DND-41 (cell line): ENCODE results near the gene ZGPAT.

Experiments used
- ATAC-seq: fragments of 200-7000 bp; cut with Tn5 transposase; 3 replicates; pipeline ENCODE4 v1.9.1; 2021; ENCODE audit warnings: low read depth; ENCODE audit not compliant: insufficient read depth
- DNase-seq: peaks from one replicate; pipeline ENCODE4 v3.0.0-alpha.2; 2020
- H2AFZ ChIP-seq: 2 replicates; pipeline ENCODE4 v1.6.0; 2012; ENCODE audit warnings: low read depth, low read length
- H3K27ac ChIP-seq: 2 replicates; pipeline ENCODE4 v1.5.1; 2012; ENCODE audit warnings: low read length, inconsistent platforms
- H3K27me3 ChIP-seq: fragments of 200-600 bp; sonication (generic); 2 replicates; pipeline ENCODE4 v1.6.0; 2012; ENCODE audit warnings: low read length, mild to moderate bottlenecking, inconsistent platforms; ENCODE audit not compliant: insufficient read depth, poor library complexity
- H3K36me3 ChIP-seq: 2 replicates; pipeline ENCODE4 v1.5.1; 2012; ENCODE audit warnings: low read length, inconsistent platforms; ENCODE audit not compliant: insufficient read depth
- H3K4me1 ChIP-seq: 2 replicates; pipeline ENCODE4 v1.5.1; 2012; ENCODE audit warnings: mild to moderate bottlenecking, low read length; ENCODE audit not compliant: insufficient read depth
- H3K4me2 ChIP-seq: 2 replicates; pipeline ENCODE4 v1.6.0; 2012; ENCODE audit warnings: mild to moderate bottlenecking, moderate library complexity, low read length, inconsistent platforms; ENCODE audit not compliant: insufficient read depth
- H3K4me3 ChIP-seq, 2 experiments: fragments of 200-600 bp in 1 of 2; shearing (Covaris generic) in 1 of 2; 2 replicates each; pipeline ENCODE4 v1.5.1; 2012 to 2016; ENCODE audit warnings: inconsistent platforms in 2 of 2, low read length in 2 of 2, mild to moderate bottlenecking in 2 of 2, low read depth in 1 of 2, moderate library complexity in 1 of 2
- H3K79me2 ChIP-seq: 2 replicates; pipeline ENCODE4 v1.6.0; 2012; ENCODE audit warnings: low read length, inconsistent platforms; ENCODE audit not compliant: insufficient read depth
- H3K9ac ChIP-seq: 2 replicates; pipeline ENCODE4 v1.6.0; 2012; ENCODE audit warnings: low read depth, mild to moderate bottlenecking, inconsistent platforms, low read length, moderate library complexity
- H3K9me3 ChIP-seq: 2 replicates; pipeline ENCODE4 v1.5.1; 2012; ENCODE audit warnings: low read length, moderate library complexity, mild to moderate bottlenecking, inconsistent platforms; ENCODE audit not compliant: insufficient read depth, severe bottlenecking
- H4K20me1 ChIP-seq: 2 replicates; pipeline ENCODE4 v1.6.0; 2012; ENCODE audit warnings: low read length; ENCODE audit not compliant: insufficient read depth
- EZH2 ChIP-seq: IDR thresholded peaks from 3 replicates; pipeline ENCODE4 v1.6.1; 2012; ENCODE audit warnings: borderline replicate concordance, low read depth, mild to moderate bottlenecking, moderate library complexity, low read length, inconsistent platforms; ENCODE audit not compliant: severe bottlenecking
- TF ChIP-seq, protein P1 (sequence below): IDR thresholded peaks from 2 replicates; pipeline ENCODE4 v1.5.1; 2012; ENCODE audit warnings: borderline replicate concordance, low read length, moderate library complexity, mild to moderate bottlenecking; ENCODE audit not compliant: poor library complexity, severe bottlenecking; ENCODE audit errors: extremely low read depth

ZGPAT gene

DNA sequence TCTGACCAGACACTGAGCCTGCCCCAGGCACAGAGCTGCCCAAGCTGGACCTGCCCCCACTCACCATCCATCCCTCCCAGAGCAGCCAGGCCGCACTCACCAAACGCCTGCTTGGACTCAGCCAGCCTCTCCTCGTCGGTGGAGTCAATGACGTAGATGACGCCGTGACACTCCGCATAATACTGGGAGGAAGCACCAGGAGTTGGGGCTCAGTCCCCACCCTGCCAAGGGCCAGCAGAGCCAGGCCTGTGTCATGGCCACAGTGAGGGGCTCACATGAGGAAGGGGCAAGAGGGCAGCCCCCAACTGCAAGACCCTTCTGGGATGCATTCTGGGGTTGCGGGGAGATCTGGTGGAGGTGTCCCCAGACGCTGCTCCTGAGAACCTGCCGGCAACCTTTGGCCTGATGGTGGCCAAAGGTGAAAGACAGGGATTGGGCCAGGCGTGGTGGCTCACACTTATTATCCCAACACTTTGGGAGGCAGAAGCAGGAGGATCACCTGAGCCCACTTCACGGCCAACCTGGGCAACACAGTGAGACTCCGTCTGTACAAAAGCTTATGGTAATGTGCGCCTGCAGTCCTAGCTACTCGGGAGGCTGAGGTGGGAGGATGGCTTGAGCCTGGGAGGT is 5.7 kb upstream of the ZGPAT start:
- H3K27me3 ChIP-seq = no peaks in the 10 kb centered on the region
- H3K4me1 ChIP-seq = peaks cover 20% of the 10 kb centered on the region
- no peak overlapping the region for H3K4me2 ChIP-seq
- H3K36me3 ChIP-seq = peaks cover 71% of the 10 kb centered on the region
- DNase-seq = no peak
- no peak overlapping the region for H2AFZ ChIP-seq
- H3K27ac ChIP-seq = no peak overlapping the region
- no peak for ATAC-seq
- no peak overlapping the region for H3K4me3 ChIP-seq
- no peak for TF ChIP-seq EZH2
- TF ChIP-seq, protein P1, sequence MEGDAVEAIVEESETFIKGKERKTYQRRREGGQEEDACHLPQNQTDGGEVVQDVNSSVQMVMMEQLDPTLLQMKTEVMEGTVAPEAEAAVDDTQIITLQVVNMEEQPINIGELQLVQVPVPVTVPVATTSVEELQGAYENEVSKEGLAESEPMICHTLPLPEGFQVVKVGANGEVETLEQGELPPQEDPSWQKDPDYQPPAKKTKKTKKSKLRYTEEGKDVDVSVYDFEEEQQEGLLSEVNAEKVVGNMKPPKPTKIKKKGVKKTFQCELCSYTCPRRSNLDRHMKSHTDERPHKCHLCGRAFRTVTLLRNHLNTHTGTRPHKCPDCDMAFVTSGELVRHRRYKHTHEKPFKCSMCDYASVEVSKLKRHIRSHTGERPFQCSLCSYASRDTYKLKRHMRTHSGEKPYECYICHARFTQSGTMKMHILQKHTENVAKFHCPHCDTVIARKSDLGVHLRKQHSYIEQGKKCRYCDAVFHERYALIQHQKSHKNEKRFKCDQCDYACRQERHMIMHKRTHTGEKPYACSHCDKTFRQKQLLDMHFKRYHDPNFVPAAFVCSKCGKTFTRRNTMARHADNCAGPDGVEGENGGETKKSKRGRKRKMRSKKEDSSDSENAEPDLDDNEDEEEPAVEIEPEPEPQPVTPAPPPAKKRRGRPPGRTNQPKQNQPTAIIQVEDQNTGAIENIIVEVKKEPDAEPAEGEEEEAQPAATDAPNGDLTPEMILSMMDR = no peak
- H3K9me3 ChIP-seq = no peaks in the 10 kb centered on the region
- H4K20me1 ChIP-seq = peaks cover 80% of the 10 kb centered on the region
- H3K9ac ChIP-seq = no peak overlapping the region
- H3K79me2 ChIP-seq = peaks cover 26% of the 10 kb centered on the region

DNA sequence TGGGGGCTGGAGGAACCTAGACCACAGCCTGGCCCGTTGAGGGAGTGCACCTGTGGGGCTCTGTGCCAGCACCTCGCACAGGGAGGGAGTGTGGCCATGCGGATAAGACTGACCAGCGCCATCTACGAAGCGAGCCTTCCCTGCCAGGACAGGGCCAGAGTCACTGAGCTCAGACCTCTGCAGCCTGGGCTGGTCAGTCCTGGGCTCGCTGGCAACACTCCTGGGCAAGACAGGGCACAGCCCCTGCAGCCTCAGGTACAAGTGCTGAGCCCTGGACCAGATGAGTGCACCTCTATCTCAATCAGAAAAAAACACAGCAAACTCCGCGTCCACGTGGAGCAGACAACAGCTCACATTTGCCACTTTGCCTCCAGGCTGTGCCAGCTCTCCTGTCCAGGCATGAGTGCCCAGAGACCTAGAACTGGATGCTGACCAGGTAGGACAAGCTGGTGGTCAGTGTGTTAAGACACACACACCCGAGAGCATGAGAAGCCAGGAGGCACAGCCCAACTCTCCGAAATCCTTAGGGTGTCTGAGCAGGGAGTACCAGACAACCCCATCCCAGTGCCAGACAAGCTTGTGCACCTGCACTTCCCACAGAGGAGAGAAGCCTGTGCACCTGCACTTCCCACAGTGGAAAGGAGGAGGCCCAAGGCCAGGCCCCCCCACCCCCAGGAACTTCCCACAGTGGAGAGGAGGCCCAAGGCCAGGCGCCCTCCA is 4.9 kb upstream of the ZGPAT start:
- no peak overlapping the region for H3K4me3 ChIP-seq
- H3K9me3 ChIP-seq = no peaks in the 10 kb centered on the region
- peaks cover 64% of the 10 kb centered on the region for H3K36me3 ChIP-seq
- peaks cover 20% of the 10 kb centered on the region for H3K4me1 ChIP-seq
- no peak overlapping the region for H3K27ac ChIP-seq
- no peak overlapping the region for H3K9ac ChIP-seq
- DNase-seq (no peak), ATAC-seq (no peak)
- H4K20me1 ChIP-seq = peaks cover 75% of the 10 kb centered on the region
- TF ChIP-seq, protein P1 = no peak
- no peak for TF ChIP-seq EZH2
- H3K4me2 ChIP-seq = no peak overlapping the region
- peaks cover 34% of the 10 kb centered on the region for H3K79me2 ChIP-seq
- no peak overlapping the region for H2AFZ ChIP-seq
- H3K27me3 ChIP-seq = no peaks in the 10 kb centered on the region

DNA sequence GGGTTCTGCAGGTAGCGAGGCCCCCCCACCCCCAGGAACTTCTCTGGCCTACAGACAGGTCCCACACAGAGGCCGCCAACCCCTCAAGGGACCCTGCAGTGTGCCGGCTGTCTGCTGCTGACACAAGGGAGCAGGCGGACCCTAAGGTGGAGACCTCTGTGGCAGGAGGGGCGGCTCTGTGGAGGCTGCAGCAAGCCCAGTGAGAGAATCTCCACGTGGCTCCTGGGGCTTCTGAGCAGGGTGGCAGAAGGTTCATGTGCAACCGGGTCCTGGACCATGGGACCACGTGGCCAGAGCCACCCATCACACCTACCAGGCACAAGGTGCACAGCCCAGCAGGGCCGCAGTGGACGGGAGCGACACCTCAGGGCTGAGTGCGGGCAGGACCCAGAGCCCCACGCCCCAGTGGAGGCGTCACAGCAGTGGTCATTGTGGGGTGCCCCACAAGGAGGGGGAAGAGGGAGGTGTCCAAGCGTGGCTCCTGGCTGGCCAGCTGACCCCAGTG is 4.3 kb upstream of the ZGPAT start:
- no peak for ATAC-seq
- Histone ChIP-seq H2AFZ (no peak overlapping the region), H3K4me2 (no peak overlapping the region), H3K9me3 (no peaks in the 10 kb centered on the region), H3K27ac (no peak overlapping the region), H3K27me3 (no peaks in the 10 kb centered on the region), H3K4me1 (peaks cover 22% of the 10 kb centered on the region), H3K4me3 (no peak overlapping the region), H4K20me1 (peaks cover 74% of the 10 kb centered on the region), H3K9ac (no peak overlapping the region), H3K79me2 (peaks cover 40% of the 10 kb centered on the region), H3K36me3 (peaks cover 66% of the 10 kb centered on the region)
- no peak for DNase-seq
- TF ChIP-seq, protein P1 = no peak
- no peak for TF ChIP-seq EZH2
